Nephron (organoid): ENCODE results near the gene SLC25A27.
A peak's percentile ranks its signal among the peaks of the same experiment; 100 is the strongest.

Experiments
- H3K27ac Mint-ChIP-seq, 3 experiments: 2 replicates each; pipeline ENCODE4 v1.8.0; 2020; ENCODE audit warnings: mixed read lengths in 3 of 3, mild to moderate bottlenecking in 2 of 3, moderate library complexity in 1 of 3
- H3K27me3 Mint-ChIP-seq: 2 replicates; pipeline ENCODE4 v1.8.0; 2021; ENCODE audit warnings: low read depth, mild to moderate bottlenecking, moderate library complexity, mixed read lengths
- H3K36me3 Mint-ChIP-seq: 2 replicates; pipeline ENCODE4 v1.8.0; 2020; ENCODE audit warnings: low read depth, mixed read lengths
- H3K4me1 Mint-ChIP-seq: 2 replicates; pipeline ENCODE4 v1.8.0; 2020; ENCODE audit warnings: mixed read lengths
- H3K4me3 Mint-ChIP-seq, 3 experiments: 2 replicates each; pipeline ENCODE4 v1.8.0; 2020; ENCODE audit warnings: mild to moderate bottlenecking in 3 of 3, mixed read lengths in 3 of 3, moderate library complexity in 2 of 3
- H3K9me3 Mint-ChIP-seq: 2 replicates; pipeline ENCODE4 v1.8.0; 2020; ENCODE audit warnings: mixed read lengths
- TF ChIP-seq, protein P1 (sequence below), 3 experiments: fragments of 200-600 bp; sonication (generic); IDR thresholded peaks; one replicate each; pipeline ENCODE4 v1.5.0; 2021; ENCODE audit warnings: antibody characterized with exemption in 3 of 3; ENCODE audit not compliant: unreplicated experiment in 3 of 3

The SLC25A27 gene

DNA sequence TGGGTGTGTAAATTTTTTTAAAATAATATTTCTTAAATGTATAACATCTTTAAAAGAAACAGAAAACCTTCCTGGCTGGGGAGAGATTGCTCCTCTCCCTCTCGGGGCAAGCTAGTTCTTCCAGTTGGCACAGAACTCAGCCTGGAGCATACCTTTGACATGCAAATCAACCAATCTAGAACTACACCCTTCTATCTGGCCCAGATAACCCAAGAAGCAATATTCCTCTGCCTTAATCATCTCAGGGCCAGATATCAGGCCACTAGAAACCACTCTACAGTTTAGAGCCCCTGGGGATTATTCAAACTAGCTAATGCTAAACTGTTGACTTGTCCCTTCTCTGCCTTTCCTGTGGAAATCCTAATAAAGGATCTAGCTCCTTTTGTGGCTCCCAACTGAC lies 34.0 kb upstream of the SLC25A27 start:
- H3K4me3 Mint-ChIP-seq = no peak overlapping the region

DNA sequence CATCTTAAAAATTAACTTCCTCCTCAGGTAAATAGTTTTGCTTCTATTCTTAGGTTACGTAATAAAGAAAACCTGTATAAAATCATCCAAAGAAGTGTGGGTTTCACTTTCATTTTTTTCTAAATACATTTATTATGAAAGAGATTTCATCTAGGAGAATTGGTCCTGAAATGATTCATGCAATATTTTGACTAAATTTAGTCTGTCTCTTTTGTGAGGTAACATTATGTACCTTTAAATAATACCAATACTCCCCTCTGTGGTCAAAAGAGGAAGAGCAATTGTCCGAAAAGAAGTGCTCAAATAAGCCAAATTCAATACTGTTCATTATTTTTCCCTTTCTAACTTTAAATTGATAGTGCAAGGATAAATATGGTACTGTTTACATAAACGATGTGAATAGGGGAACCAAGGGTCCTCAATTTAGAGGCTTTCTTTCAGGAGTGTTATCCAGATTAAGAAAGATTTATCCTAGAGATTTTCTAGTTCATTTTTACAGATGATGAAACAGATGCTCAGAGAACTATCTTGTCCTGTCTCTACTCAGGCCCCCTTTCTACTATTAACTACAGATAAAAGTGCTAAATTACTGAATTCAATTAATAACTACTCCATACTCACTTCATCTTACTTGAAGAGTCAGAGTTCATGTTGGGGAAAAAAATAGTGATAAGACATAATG lies 26.4 kb upstream of the SLC25A27 start:
- Mint-ChIP-seq H3K4me3 (no peak overlapping the region), H3K27me3 (no peaks in the 10 kb centered on the region), H3K4me1 (peaks cover 6% of the 10 kb centered on the region), H3K9me3 (no peaks in the 10 kb centered on the region), H3K36me3 (peaks cover 24% of the 10 kb centered on the region), H3K27ac (no peak overlapping the region)
- TF ChIP-seq, protein P1, sequence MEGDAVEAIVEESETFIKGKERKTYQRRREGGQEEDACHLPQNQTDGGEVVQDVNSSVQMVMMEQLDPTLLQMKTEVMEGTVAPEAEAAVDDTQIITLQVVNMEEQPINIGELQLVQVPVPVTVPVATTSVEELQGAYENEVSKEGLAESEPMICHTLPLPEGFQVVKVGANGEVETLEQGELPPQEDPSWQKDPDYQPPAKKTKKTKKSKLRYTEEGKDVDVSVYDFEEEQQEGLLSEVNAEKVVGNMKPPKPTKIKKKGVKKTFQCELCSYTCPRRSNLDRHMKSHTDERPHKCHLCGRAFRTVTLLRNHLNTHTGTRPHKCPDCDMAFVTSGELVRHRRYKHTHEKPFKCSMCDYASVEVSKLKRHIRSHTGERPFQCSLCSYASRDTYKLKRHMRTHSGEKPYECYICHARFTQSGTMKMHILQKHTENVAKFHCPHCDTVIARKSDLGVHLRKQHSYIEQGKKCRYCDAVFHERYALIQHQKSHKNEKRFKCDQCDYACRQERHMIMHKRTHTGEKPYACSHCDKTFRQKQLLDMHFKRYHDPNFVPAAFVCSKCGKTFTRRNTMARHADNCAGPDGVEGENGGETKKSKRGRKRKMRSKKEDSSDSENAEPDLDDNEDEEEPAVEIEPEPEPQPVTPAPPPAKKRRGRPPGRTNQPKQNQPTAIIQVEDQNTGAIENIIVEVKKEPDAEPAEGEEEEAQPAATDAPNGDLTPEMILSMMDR (IDR thresholded peaks at IDR 0.05; ENCODE audit: unreplicated experiment in 3 of 3) = peak; percentile 55 to 68 (median 63)

More for the DNA sequence above, 34.0 kb upstream of the SLC25A27 start:
- Mint-ChIP-seq H3K4me1 (no peaks in the 10 kb centered on the region), H3K27ac (no peak overlapping the region), H3K9me3 (peaks cover 2% of the 10 kb centered on the region), H3K27me3 (no peaks in the 10 kb centered on the region), H3K36me3 (peaks cover 34% of the 10 kb centered on the region)
- TF ChIP-seq, protein P1 (IDR thresholded peaks at IDR 0.05; ENCODE audit: unreplicated experiment in 3 of 3) = no peak

DNA sequence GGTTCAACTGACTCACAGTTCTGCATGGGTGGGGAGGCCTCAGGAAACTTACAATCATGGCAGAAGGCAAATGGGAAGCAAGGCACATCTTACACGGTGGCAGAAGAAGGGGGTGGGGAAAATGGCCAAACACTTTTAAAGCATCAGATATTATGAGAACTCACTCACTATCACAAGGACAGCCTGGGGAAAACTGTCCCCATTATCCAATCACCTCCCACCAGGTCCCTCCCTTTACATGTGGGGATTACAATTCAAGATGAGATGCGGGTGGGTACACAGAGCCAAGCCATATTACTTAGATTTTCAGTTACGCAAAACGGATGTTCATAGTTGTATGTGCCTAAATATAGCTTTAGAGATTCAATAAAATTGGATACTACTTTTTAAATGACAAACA lies 25.8 kb upstream of the SLC25A27 start:
- H3K27me3 Mint-ChIP-seq = no peaks in the 10 kb centered on the region
- no peaks in the 10 kb centered on the region for H3K9me3 Mint-ChIP-seq
- no peak overlapping the region for H3K27ac Mint-ChIP-seq
- H3K36me3 Mint-ChIP-seq = peaks cover 23% of the 10 kb centered on the region
- H3K4me3 Mint-ChIP-seq = no peak overlapping the region
- TF ChIP-seq, protein P1 (IDR thresholded peaks at IDR 0.05; ENCODE audit: unreplicated experiment in 3 of 3) = no peak
- H3K4me1 Mint-ChIP-seq = peaks cover 6% of the 10 kb centered on the region

DNA sequence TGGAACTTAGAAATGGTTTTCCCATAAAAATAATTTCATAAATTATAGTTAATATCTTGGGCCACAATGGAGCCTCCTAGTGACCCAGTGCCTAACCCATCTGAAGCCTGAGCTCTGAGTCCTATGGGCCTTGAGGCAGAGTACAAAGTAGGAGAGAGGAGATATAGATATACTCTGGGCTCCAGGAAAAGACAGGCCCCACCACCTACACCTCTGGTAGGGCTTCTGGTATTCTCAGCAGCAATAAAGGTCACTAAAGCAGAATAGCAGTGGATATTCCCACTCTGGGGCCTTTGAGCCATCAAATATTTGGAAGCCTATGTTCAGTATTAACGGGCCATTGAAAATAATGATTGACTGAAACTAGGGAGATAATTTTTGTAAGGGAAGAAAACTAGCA lies 24.3 kb upstream of the SLC25A27 start:
- Mint-ChIP-seq H3K4me1 (peaks cover 6% of the 10 kb centered on the region), H3K4me3 (no peak overlapping the region), H3K9me3 (no peaks in the 10 kb centered on the region), H3K27ac (no peak overlapping the region), H3K36me3 (peaks cover 7% of the 10 kb centered on the region), H3K27me3 (no peaks in the 10 kb centered on the region)
- TF ChIP-seq, protein P1 (IDR thresholded peaks at IDR 0.05; ENCODE audit: unreplicated experiment in 3 of 3) = no peak

DNA sequence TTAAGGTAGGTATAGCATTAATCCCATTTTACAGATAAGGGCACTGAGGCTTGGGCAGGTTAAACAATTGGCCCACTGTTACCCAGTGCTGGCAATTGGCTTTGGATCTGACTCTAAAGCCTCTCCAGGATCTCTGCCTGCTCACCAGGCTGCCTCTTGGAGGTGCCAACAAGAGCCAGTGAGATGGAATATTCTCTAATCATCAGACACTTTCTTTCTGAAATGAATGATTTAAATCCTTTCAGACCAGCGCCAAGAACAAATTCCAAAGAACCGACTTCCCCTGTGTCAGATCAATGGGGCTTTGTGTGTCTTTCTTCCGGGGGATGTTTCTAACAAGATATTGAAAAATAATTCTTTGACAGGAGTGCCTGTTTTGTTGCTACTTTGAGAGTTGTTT lies 23.8 kb upstream of the SLC25A27 start:
- Mint-ChIP-seq H3K36me3 (peaks cover 3% of the 10 kb centered on the region), H3K27ac (no peak overlapping the region), H3K4me3 (no peak overlapping the region), H3K9me3 (no peaks in the 10 kb centered on the region), H3K27me3 (no peaks in the 10 kb centered on the region), H3K4me1 (peaks cover 6% of the 10 kb centered on the region)
- TF ChIP-seq, protein P1 (IDR thresholded peaks at IDR 0.05; ENCODE audit: unreplicated experiment in 3 of 3) = no peak

DNA sequence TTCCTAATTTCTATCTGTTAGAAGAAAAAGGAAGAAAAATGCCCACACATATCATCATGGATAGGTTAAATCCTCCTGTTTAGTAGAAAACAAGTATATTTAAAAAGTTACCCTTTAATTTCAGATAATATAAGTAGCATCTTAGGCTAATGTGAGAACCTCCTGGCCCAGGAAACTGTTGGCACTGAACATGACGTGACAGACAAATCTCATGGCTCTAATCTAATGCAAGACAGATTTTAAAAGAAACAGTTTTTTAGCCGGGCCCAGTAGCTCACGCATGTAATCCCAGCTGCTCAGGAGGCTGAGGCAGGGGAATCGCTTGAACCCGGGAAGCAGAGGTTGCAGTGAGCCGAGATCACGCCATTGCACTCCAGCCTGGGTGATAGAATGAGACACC lies 23.1 kb upstream of the SLC25A27 start:
- Mint-ChIP-seq H3K4me3 (no peak overlapping the region), H3K27ac (no peak overlapping the region), H3K27me3 (no peaks in the 10 kb centered on the region), H3K4me1 (peaks cover 6% of the 10 kb centered on the region), H3K36me3 (peaks cover 1% of the 10 kb centered on the region), H3K9me3 (no peaks in the 10 kb centered on the region)
- TF ChIP-seq, protein P1 (IDR thresholded peaks at IDR 0.05; ENCODE audit: unreplicated experiment in 3 of 3) = no peak
